ENCODE measurements around the gene SPOCD1.

- no peak for TF ChIP-seq CTCF (IDR thresholded peaks at IDR 0.05)
- TF ChIP-seq POLR2AphosphoS5 (IDR thresholded peaks at IDR 0.05; ENCODE audit: low read depth, low read length): no peak
- no peak for TF ChIP-seq REST (IDR thresholded peaks at IDR 0.05; ENCODE audit: insufficient read depth in 1 of 2, low read depth in 2 of 2, low read length in 1 of 2)
- TF ChIP-seq SIN3A (IDR thresholded peaks at IDR 0.05; ENCODE audit: borderline replicate concordance, insufficient read depth, low read depth, low read length): no peak
These were observed 15.2 kb downstream of the SPOCD1 start for GRCh38 chr1:31800674-31800967.

All from Panc1 (cell line).